ENCODE data around the gene CBY2.
A peak's percentile ranks its signal among the peaks of the same experiment; 100 is the strongest.
"Not testable (repeated sequence)": the region's sequence is repeated elsewhere in the genome, so short reads cannot be mapped to it uniquely, and the experiment has no call there.

The CBY2 gene

GRCh38 chr13:45702088-45702487 lies at the start of gene CBY2:
TSS of gene CBY2 (plus strand) at chr13:45702320. CDS start at chr13:45702391, 71 bp downstream.
- no peak for DNase-seq (ENCODE audit: low read depth)

- DNase-seq (ENCODE audit: low read depth): no peak
These were observed 47.3 kb upstream of the CBY2 start for GRCh38 chr13:45654633-45655349.

- DNase-seq (ENCODE audit: low read depth): no peak
These were observed 43.4 kb upstream of the CBY2 start for GRCh38 chr13:45658586-45659235.

GRCh38 chr13:45659536-45659935 lies 42.6 kb upstream of the CBY2 start:
- no peak for DNase-seq (ENCODE audit: low read depth)

- DNase-seq (ENCODE audit: low read depth): not testable (repeated sequence)
These were observed 41.7 kb upstream of the CBY2 start for GRCh38 chr13:45660458-45660857.

GRCh38 chr13:45662162-45662561 lies 40.0 kb upstream of the CBY2 start:
- DNase-seq (ENCODE audit: low read depth): no peak

GRCh38 chr13:45662903-45663302 lies 39.2 kb upstream of the CBY2 start:
- DNase-seq (ENCODE audit: low read depth): not testable (repeated sequence)

GRCh38 chr13:45669626-45670025 lies 32.5 kb upstream of the CBY2 start:
- DNase-seq (ENCODE audit: low read depth): not testable (repeated sequence)

GRCh38 chr13:45670189-45670885 lies 31.8 kb upstream of the CBY2 start:
- DNase-seq (ENCODE audit: low read depth): no peak

- no peak for DNase-seq (ENCODE audit: low read depth)
These were observed 27.2 kb upstream of the CBY2 start for GRCh38 chr13:45674908-45675307.

GRCh38 chr13:45678282-45678681 lies 23.8 kb upstream of the CBY2 start:
- DNase-seq (ENCODE audit: low read depth): no peak

GRCh38 chr13:45681113-45681512 lies 21.0 kb upstream of the CBY2 start:
- no peak for DNase-seq (ENCODE audit: low read depth)

- DNase-seq (ENCODE audit: low read depth): no peak
These were observed 19.6 kb upstream of the CBY2 start for GRCh38 chr13:45682494-45683008.

- DNase-seq (ENCODE audit: low read depth): no peak
These were observed 18.4 kb upstream of the CBY2 start for GRCh38 chr13:45683701-45684100.

- DNase-seq (ENCODE audit: low read depth): no peak
These were observed 13.5 kb upstream of the CBY2 start for GRCh38 chr13:45688577-45688976.

- DNase-seq (ENCODE audit: low read depth): no peak
These were observed 11.5 kb upstream of the CBY2 start for GRCh38 chr13:45690636-45691035.

- no peak for DNase-seq (ENCODE audit: low read depth)
These were observed 10.9 kb upstream of the CBY2 start for GRCh38 chr13:45691251-45691650.

GRCh38 chr13:45691667-45692066 lies 10.5 kb upstream of the CBY2 start:
- no peak for DNase-seq (ENCODE audit: low read depth)

GRCh38 chr13:45695198-45695730 lies 6.9 kb upstream of the CBY2 start:
- DNase-seq (ENCODE audit: low read depth): peak; percentile 8

GRCh38 chr13:45696610-45697226 lies 5.4 kb upstream of the CBY2 start:
- no peak for DNase-seq (ENCODE audit: low read depth)

- DNase-seq (ENCODE audit: low read depth): no peak
These were observed 884 bp upstream of the CBY2 start for GRCh38 chr13:45700971-45701900.
